RWPE2 (cell line): ENCODE measurements around the gene LRRC71.

Source experiments
- ATAC-seq: fragments of 200-7000 bp; cut with Tn5 transposase; 3 replicates; pipeline ENCODE4 v1.9.1; 2021; ENCODE audit warnings: low read depth
- DNase-seq: peaks from one replicate; pipeline ENCODE4 v3.0.0-alpha.2; 2020; ENCODE audit warnings: low spot score
- H3K27ac ChIP-seq: fragments of 450-650 bp; 2 replicates; pipeline ENCODE4 v1.5.1; 2017; ENCODE audit warnings: mild to moderate bottlenecking; ENCODE audit not compliant: poor library complexity, severe bottlenecking
- H3K27me3 ChIP-seq: fragments of 250-450 bp; sonication (Bioruptor Pico); 2 replicates; pipeline ENCODE4 v1.5.1; 2021; ENCODE audit warnings: mild to moderate bottlenecking, moderate library complexity; ENCODE audit not compliant: insufficient read depth, poor library complexity, severe bottlenecking
- H3K36me3 ChIP-seq: fragments of 250-450 bp; sonication (Bioruptor Pico); 2 replicates; pipeline ENCODE4 v1.5.1; 2020; ENCODE audit warnings: low read depth, mild to moderate bottlenecking, moderate library complexity
- H3K4me1 ChIP-seq: fragments of 250-450 bp; sonication (Bioruptor Pico); 2 replicates; pipeline ENCODE4 v1.5.1; 2021; ENCODE audit warnings: mild to moderate bottlenecking, moderate library complexity; ENCODE audit not compliant: insufficient read depth, poor library complexity, severe bottlenecking
- H3K4me3 ChIP-seq: fragments of 250-450 bp; sonication (Bioruptor Pico); 2 replicates; pipeline ENCODE4 v1.5.1; 2021; ENCODE audit warnings: mild to moderate bottlenecking, moderate library complexity; ENCODE audit not compliant: severe bottlenecking
- H3K9me3 ChIP-seq: fragments of 250-450 bp; sonication (Bioruptor Pico); 2 replicates; pipeline ENCODE4 v1.5.1; 2021; ENCODE audit warnings: mild to moderate bottlenecking, moderate library complexity; ENCODE audit not compliant: severe bottlenecking
- TF ChIP-seq, protein P1 (sequence below): fragments of 450-650 bp; IDR thresholded peaks from one replicate; pipeline ENCODE4 v1.5.1; 2017; ENCODE audit warnings: mild to moderate bottlenecking, moderate library complexity; ENCODE audit not compliant: poor library complexity, severe bottlenecking

LRRC71 gene

DNA sequence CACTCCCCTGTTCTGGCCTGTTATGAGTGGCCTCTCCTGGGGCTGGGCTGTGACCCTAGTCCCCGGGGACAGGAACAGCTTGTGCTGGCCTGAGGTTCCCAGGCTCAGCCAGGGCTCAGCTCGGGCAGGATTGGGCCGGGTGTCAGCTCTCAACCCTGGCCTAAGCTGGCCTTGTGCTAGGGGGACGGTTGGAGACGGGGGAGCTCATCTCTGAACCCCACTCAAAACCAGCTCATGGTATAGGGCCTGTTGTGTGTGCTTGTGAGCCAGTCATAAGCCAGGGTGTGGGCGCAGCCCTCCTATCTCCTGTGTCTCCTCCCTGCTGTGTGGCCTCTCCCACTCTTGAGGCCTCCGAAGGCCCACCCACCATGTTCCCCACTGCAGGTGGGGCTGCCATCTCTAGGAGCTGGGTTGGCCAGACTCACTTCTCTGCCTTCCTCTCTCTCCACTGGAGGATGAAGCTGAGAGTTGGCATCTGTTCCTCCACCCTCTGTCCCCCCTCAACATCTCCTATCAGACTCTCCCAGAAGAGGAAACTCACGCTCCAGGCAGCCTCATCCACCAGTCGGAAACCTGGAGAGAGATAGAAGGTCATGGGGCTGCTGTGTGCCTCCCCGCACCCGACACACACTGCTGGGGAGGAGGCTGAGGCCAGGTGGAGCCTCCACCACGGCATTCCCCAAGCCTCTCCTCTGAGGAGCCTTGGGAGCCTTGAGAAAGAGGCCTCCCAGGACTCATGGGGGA lies 25.5 kb upstream of the LRRC71 start:
- H3K9me3 ChIP-seq = no peaks in the 10 kb centered on the region
- DNase-seq (no peak), ATAC-seq (no peak)
- TF ChIP-seq, protein P1, sequence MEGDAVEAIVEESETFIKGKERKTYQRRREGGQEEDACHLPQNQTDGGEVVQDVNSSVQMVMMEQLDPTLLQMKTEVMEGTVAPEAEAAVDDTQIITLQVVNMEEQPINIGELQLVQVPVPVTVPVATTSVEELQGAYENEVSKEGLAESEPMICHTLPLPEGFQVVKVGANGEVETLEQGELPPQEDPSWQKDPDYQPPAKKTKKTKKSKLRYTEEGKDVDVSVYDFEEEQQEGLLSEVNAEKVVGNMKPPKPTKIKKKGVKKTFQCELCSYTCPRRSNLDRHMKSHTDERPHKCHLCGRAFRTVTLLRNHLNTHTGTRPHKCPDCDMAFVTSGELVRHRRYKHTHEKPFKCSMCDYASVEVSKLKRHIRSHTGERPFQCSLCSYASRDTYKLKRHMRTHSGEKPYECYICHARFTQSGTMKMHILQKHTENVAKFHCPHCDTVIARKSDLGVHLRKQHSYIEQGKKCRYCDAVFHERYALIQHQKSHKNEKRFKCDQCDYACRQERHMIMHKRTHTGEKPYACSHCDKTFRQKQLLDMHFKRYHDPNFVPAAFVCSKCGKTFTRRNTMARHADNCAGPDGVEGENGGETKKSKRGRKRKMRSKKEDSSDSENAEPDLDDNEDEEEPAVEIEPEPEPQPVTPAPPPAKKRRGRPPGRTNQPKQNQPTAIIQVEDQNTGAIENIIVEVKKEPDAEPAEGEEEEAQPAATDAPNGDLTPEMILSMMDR = no peak
- H3K27me3 ChIP-seq = no peaks in the 10 kb centered on the region
- peak overlapping the region; percentile 97 for H3K27ac ChIP-seq
- H3K4me3 ChIP-seq = no peak overlapping the region
- peaks cover 35% of the 10 kb centered on the region for H3K4me1 ChIP-seq
- no peaks in the 10 kb centered on the region for H3K36me3 ChIP-seq

DNA sequence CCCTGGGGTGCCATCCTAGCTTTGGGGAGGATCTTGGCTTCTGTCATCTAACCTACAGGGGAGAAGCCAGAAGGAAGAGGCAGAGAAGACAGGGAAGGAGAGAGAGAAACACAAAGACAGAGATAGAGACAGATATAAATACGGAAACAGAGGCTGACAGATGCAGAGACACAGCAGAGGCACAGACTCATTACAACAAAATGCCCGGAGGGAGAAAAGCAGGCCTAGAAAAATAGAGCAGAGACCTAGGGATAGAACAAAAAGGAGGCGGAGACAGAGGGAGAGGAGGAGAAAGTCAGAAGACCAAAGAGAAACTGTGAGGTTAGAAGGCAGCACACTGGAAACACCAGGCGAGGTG lies 25.0 kb upstream of the LRRC71 start:
- DNase-seq (no peak), ATAC-seq (no peak)
- no peaks in the 10 kb centered on the region for H3K9me3 ChIP-seq
- no peak overlapping the region for H3K4me3 ChIP-seq
- TF ChIP-seq, protein P1 = no peak
- no peaks in the 10 kb centered on the region for H3K27me3 ChIP-seq
- peak overlapping the region; percentile 97 for H3K27ac ChIP-seq
- no peaks in the 10 kb centered on the region for H3K36me3 ChIP-seq
- H3K4me1 ChIP-seq = peaks cover 35% of the 10 kb centered on the region

DNA sequence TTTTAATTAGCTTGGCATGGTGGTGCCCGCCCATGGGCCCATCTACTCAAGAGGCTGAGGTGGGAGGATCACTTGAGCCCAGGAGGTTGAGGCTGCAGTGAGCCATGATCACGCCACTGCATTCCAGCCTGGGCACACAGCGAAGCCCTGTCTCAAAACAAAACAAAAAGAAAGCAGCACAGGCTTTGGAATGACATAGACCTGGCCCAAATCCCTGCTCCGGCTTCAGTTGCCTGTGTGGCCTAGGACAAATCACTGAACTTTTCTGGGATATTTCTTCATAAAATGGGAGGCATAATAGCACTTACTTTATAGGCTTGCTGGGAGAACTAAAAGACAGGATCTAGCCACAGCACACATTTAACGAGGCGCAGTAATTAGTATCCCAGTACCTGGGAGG lies 24.5 kb upstream of the LRRC71 start:
- H3K27ac ChIP-seq = peak overlapping the region; percentile 97
- H3K4me1 ChIP-seq = peaks cover 35% of the 10 kb centered on the region
- DNase-seq (no peak), ATAC-seq (no peak)
- H3K36me3 ChIP-seq = no peaks in the 10 kb centered on the region
- H3K9me3 ChIP-seq = no peaks in the 10 kb centered on the region
- TF ChIP-seq, protein P1 = no peak
- H3K4me3 ChIP-seq = no peak overlapping the region
- H3K27me3 ChIP-seq = no peaks in the 10 kb centered on the region

DNA sequence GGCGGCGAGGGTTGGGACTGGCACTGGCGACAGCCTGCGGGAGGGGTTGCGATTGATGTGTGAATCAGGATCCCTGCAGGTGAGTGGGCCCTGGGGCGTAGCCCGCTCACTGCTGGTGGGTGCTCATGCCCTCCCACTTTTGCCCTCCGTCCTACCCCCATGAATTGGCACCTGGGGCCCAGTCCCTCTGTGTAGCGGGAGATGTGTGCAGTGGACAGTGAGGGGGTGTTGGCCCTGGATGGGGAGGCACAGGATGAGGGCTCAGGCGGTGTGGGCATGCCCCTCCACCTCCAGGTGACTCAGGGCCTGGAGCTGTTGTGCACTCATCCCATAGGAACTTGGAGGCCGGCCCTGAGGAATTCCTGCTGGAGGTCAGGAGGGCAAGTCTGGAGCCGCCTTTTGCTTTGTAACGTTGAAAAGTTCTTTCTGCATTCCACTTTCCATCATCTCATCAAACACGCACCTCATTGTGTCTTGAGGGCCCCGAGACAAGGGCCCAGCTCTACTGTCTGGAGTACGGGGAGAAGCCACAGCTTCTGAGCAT lies 23.9 kb upstream of the LRRC71 start:
- peak; percentile 88 for ATAC-seq
- Histone ChIP-seq H3K4me3 (no peak overlapping the region), H3K27me3 (no peaks in the 10 kb centered on the region), H3K27ac (peak overlapping the region; percentile 97), H3K4me1 (peaks cover 35% of the 10 kb centered on the region), H3K36me3 (no peaks in the 10 kb centered on the region), H3K9me3 (no peaks in the 10 kb centered on the region)
- DNase-seq = peak; percentile 98
- TF ChIP-seq, protein P1 = no peak
